ENCODE measurements around the gene CCNK.

CCNK gene

GRCh38 chr14:99512571-99513182, 31.5 kb downstream of the CCNK start:
- no peak for DNase-seq (ENCODE audit: low read depth, low spot score)
- no peak for TF ChIP-seq CTCF (IDR thresholded peaks at IDR 0.05; ENCODE audit: low read depth, low read length)
- in situ Hi-C loops (cut with HindIII; ENCODE audit: low sequenced_read_pairs): no loop called here
- H3K4me3 ChIP-seq (ENCODE audit: low read depth, low read length): no peak overlapping the region

GRCh38 chr14:99513183-99513694, 32.0 kb downstream of the CCNK start:
- in situ Hi-C loops (cut with HindIII; ENCODE audit: low sequenced_read_pairs): no loop called here
- no peak for TF ChIP-seq CTCF (IDR thresholded peaks at IDR 0.05; ENCODE audit: low read depth, low read length)
- H3K4me3 ChIP-seq (ENCODE audit: low read depth, low read length): no peak overlapping the region
- no peak for DNase-seq (ENCODE audit: low read depth, low spot score)

DNA sequence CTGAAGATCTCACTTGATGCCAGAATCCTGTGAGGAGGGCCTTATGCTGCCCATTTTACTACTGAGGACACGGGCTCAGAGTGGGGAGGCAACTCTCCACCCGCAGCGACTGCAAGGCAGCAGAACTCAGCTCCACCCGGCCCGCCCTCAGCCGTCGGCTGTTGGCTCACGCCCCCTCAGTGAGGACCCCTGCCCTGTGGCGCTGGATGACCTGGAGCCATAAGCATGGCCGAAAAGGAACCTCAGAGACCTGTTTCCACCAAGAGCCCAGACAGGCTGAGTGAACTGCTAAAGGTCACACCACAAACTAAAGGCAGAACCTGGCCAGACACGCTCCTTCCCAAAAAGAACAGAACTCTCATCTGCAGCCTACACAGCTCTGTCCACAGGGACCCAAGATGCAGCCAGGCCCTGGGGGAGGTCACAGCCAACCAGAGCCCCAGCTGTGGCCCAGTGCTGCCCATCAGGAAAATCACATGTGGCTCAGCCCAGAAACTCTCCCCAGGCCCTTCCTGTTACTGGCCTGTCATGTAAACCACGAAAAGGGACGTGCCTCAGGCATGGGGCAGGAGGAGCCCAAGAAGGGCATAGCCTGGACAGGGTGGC, 32.8 kb downstream of the CCNK start:
- in situ Hi-C loops (cut with HindIII; ENCODE audit: low sequenced_read_pairs): no loop called here
- no peak for DNase-seq (ENCODE audit: low read depth, low spot score)
- no peak overlapping the region for H3K4me3 ChIP-seq (ENCODE audit: low read depth, low read length)
- TF ChIP-seq CTCF (IDR thresholded peaks at IDR 0.05; ENCODE audit: low read depth, low read length): no peak

- DNase-seq (ENCODE audit: low read depth, low spot score): no peak
- in situ Hi-C loops (cut with HindIII; ENCODE audit: low sequenced_read_pairs): no loop called here
- no peak for TF ChIP-seq CTCF (IDR thresholded peaks at IDR 0.05; ENCODE audit: low read depth, low read length)
- H3K4me3 ChIP-seq (ENCODE audit: low read depth, low read length): no peak overlapping the region
These were observed 33.5 kb downstream of the CCNK start for GRCh38 chr14:99514552-99515300.

DNA sequence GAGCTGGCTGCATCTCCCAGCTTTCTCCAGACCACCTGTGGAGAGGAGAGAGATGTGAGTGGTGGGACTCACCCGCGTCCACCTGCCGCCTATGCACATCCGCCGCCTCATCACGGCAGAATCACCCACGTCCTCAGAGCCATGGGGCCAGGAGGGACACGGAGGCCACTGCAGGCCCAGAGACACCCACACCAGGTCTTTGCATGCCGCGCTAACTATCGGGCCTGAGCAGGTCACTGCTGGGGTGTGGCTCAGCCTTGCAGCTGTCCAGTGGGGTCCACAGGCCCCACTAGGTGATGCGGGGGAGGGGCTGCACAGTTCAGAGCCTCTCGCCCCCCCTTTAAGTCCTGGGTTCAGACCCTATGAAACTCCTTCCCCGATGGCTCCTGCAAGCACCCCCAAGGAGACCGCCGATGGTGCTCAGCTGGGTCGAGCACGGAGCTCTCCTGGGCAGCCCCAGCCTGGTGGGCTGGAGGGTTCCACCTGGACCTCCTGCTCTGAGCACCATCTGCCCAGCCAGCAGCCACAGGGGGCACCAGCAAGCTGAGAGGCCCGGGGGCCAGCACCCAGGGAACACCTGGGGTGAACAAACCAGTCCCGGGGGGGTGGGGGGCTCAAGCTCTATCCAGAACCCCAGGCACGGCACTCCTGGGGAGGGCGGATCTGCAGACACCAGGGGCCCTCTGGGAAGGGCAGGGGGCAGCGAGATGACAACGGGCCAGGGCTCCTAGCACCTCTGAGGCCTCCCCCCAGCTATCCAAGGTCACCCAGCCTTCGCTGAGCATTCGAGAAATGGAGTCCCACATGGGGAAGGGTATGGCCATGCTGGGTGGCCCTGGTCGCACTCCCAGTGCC, 34.3 kb downstream of the CCNK start:
- TF ChIP-seq CTCF (IDR thresholded peaks at IDR 0.05; ENCODE audit: low read depth, low read length): no peak
- no peak overlapping the region for H3K4me3 ChIP-seq (ENCODE audit: low read depth, low read length)
- no peak for DNase-seq (ENCODE audit: low read depth, low spot score)
- in situ Hi-C loops (cut with HindIII; ENCODE audit: low sequenced_read_pairs): no loop called here

All from astrocyte of the spinal cord (primary cell).